Hematopoietic multipotent progenitor cell treated with erythropoietin and hydrocortisone succinate and interleukin-3 and kit ligand, for 8 days (in vitro differentiated cells): ENCODE data around the gene CCDC63.
"Not testable (repeated sequence)": the region's sequence is repeated elsewhere in the genome, so short reads cannot be mapped to it uniquely, and the experiment has no call there.

Source experiments
- DNase-seq: peaks from one replicate; pipeline ENCODE4 v3.0.0-alpha.2; 2015

The CCDC63 gene

DNA sequence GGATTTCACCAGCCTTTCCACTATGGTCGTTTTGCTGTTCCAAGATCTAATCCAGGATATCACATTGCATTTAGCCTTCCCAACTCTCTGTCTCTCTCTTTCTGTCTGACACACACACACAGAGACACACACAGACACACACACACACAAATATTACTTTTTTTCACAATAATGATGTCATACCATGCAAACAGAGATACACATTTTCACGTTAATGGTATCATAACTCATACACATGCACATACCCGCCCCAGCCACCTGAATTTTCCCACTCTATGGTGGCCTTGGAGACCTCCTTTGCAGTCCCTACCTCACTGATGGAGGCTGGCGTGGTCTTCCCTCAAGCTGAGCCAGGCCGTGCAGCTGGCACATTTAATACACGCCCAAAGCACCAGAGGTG is 80.8 kb downstream of the CCDC63 start:
- no peak for DNase-seq

GRCh38 chr12:110928700-110929099 is 81.9 kb downstream of the CCDC63 start:
- DNase-seq = peak; percentile 62

DNA sequence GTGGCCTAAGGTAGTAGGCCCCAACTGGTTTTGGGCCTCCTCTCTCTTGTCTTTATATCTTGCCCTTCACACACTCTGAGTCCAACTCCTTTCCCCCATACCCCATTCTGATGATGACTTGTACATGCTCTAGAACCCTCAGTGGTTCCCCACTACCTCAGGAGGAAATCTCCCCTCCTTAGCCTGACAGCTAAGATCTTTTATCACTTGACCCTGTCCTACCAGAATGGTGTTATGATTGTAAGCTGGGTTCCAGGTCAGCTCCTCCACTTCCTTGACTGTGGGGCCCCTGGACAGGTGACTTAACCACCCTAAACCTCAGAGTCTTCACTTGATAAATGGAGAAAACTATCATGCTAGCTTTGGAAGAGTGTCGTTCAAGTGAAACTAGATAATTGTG is 83.0 kb downstream of the CCDC63 start:
- no peak for DNase-seq

DNA sequence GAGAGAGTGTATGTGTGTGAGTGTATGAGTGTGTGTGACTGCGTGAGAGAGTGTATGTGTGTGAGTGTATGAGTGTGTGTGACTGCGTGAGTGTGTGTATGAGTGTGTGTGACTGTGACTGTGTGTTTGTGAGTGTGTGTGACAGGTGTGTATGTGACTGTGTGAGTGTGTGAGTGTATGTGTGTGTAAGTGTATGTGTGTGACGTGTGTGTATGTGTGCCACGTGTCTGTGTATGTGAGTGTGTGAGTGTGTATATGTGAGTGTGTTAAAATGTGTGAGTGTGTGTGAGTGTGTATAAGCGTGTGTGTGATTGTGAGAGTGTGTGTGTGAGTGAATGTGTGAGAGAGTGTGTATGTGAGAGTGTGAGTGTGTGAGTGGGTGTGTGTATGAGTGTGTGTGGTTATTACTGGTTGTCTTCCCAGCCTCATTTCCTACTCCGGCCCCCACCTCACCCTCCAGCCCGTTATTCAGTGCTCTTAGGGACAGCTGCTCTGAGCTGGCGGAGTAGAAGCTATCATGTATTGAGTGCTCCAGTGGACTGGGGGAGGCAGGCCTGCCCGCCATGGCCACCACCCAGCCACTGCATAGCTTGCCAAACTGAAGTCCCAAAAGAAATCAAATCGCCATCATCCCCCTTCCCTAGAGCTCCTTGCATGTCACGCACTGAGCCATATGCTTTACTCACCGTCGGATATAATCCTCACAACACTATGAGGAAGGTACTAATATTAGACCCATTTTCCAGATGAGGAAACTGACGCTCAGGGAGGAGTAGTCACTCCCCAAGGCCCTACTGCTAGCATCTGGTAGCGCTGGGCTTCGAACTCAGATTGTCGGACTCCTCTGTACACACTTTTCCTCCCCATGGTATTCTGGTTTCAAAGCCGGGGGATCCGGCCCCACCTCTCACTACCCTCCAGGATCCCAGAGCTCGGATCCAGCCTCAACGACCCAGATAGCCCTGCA is 83.8 kb downstream of the CCDC63 start:
- no peak for DNase-seq

DNA sequence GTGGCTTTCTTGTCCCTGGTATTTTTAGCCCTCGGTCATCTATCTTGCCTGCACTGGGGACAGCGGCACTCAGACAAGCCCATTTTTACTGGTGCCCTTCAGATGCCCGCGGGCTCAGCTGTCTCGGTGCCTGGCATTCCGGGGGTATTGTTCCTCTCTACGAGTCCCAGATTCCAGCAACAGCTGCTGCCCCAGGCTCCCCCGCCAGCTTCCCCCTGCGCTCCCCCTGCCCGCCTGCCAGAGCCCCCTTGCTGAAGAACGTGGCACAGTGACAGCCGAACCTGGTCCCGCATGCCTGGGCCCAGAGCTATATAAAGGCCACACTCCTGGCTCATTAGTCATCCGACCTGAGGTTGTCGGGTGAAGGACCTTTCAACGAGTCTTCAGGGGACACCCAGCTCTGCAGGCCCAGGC is 84.5 kb downstream of the CCDC63 start:
- DNase-seq = no peak

GRCh38 chr12:110932046-110932445 is 85.3 kb downstream of the CCDC63 start:
- DNase-seq = no peak

- no peak for DNase-seq
These were observed 86.7 kb downstream of the CCDC63 start for GRCh38 chr12:110933326-110933974.

DNA sequence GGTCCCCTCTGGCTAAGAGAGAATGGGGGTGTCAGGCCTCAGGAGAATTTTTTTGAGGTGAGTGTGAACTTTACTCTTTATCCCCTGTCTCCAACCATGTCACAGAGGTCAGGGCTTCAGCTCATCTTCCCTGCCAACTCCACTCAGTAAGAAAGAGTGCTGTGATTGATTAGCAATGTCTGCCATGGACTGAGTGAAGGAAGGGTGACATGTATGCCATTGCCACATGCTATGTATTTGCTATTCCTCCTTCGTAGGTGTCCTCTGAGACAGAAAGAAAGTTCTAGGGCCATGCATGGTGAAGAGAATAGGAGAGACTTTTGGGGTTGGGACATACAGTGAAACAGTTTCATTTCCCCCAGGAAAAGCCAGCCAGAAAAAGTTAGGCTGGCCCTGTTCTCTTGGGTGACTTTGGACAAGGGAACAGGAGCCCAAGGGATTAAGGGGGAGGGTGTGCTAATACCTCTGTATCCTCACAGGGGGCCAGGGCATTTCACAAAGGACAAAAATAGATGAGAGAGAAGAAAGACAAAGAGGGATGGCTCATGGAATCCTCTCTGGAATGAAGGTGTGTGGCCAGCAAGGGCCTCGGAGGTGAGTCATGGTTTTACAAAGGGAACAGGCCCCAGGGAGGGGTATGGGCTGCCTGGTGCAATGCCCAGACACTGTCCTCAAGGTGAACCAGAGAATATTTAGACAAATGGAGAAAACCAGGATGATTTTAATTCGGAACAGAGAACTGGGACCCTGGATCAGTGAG is 87.5 kb downstream of the CCDC63 start:
- no peak for DNase-seq

GRCh38 chr12:110935588-110935987 is 88.8 kb downstream of the CCDC63 start:
- no peak for DNase-seq

GRCh38 chr12:110936367-110937103 is 89.7 kb downstream of the CCDC63 start:
- DNase-seq = no peak

DNA sequence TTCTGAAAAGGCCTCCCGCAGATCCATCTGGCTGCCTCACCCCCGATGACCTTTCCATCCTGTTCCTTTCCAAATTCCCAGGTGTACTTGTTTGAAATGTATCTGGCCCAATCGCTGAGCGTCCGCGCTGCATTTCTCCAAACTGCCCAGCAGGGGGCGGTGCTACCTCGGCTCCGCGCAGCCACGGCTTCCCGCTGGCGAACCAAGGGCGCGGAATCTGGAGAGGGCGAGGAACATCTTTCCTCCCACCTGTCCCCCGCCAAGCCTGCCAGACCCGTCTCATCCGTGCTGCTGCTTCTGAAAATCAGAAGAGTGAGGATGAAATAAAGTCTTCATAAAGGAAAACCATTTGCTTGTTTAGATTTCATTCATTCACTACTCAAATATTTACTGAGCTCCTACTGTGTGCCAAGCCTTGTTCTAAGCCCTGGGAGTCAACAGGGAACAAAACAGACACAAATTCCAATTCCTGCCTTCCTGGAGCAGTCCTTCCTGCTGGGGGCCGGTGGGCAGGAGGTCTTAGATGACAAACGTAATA is 90.4 kb downstream of the CCDC63 start:
- peak; percentile 44 for DNase-seq

GRCh38 chr12:110940296-110940695 is 93.5 kb downstream of the CCDC63 start:
- DNase-seq = no peak

DNA sequence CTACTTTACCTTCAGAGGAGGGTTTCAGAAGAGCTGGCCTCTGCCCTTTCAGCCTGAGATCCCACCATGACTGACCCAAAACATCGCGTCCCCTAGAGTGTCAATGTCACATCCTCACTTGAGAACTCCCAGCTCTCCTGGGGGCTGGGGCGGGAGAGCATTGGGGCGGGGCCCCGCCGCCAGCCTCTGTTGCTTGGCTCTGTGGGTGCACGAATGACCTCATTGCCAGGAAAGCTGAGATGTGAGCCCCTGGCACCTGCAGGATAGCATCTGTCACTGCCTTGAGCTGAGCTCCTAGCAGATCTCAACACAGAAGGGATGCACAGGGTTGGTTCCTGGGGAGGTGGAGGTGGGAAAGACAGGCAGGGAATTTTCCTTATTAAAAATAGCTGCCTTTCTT is 94.1 kb downstream of the CCDC63 start:
- DNase-seq = no peak

GRCh38 chr12:110941391-110941790 is 94.6 kb downstream of the CCDC63 start:
- no peak for DNase-seq

DNA sequence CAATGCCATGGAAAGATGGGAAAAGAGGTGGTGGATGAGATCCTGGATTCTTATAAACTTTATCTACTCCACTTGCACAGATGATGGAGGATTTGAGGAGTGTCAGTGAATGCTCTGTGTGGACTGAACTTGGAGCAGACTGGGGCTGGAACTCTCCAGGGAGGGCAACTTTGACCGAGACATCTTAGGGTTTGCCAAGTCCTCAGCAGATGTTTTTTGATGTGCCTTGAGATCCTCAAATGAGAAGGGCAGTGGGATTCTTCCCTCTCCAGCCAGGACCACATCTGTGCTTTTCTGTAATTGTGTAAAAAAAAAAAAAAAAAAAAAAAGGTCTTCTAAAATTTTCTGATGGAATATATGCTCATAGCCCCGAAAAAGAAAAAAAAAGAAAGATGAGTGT is 96.6 kb downstream of the CCDC63 start:
- no peak for DNase-seq

DNA sequence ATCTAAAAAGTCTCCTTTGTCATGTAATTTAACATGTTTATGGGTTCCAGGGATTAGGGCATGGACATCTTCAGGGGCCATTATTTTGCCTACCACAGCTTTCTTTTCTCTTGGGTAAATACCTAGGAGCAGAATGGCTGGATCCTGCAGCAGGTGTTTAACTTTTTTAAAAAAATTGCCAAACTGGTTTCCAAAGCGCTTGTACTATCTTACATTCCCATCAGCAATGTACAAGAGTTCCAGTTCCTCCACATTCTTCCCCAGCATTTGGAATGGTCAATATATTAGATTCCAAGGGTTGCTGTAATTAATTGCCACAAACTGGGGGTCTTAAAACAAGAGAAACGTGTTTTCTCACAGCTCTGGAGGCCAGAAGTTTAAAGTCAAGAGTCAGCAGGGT is 101.3 kb downstream of the CCDC63 start:
- no peak for DNase-seq

- DNase-seq = not testable (repeated sequence)
These were observed 103.7 kb downstream of the CCDC63 start for GRCh38 chr12:110950466-110950865.

DNA sequence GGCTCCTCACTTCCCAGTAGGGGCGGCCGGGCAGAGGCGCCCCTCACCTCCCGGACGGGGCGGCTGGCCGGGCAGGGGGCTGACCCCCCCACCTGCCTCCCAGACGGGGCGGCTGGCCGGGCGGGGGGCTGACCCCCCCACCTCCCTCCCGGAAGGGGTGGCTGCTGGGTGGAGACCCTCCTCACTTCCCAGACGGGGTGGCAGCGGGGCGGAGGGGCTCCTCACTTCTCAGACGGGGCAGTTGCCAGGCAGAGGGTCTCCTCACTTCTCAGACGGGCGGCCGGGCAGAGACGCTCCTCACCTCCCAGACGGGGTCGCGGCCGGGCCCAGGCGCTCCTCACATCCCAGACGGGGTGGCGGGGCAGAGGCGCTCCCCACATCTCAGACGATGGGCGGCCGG is 104.1 kb downstream of the CCDC63 start:
- DNase-seq = not testable (repeated sequence)
